HCT116 (cell line): ENCODE results near the gene PTPN1. TPM values are rescaled to one million over a fixed set of nuclear protein-coding genes. Genes with fewer than 3 reads are reported as not detected.

Experiments used
- ATAC-seq: fragments of 200-7000 bp; cut with Tn5 transposase; 2 replicates; pipeline ENCODE4 v1.9.1; 2020; ENCODE audit warnings: mild to moderate bottlenecking, moderate library complexity
- BruUV-seq: library from RNA; stranded (reverse); fragments of 400-500 nt; replicated peaks from 2 replicates; lab custom pipeline; 2021; lab: Mats Ljungman, UMichigan
- CTCF ChIA-PET: fragments of 300-600 bp; sonication (Branson Sonifier 250); formaldehyde crosslinking; loops from one replicate; lab custom pipeline; 2021; ENCODE audit warnings: antibody characterized with exemption; lab: Charles Lee
- POLR2A ChIA-PET: fragments of 300-600, 350-600 bp; sonication (Branson Sonifier 250); formaldehyde crosslinking; loops from one replicate; lab custom pipeline; 2021; ENCODE audit warnings: antibody characterized with exemption; lab: Charles Lee
- RAD21 ChIA-PET, 2 experiments: fragments of 300-600 bp; sonication (Branson Sonifier 250); formaldehyde crosslinking; loops; one replicate each; lab custom pipeline; 2023; ENCODE audit warnings: low total read pairs in 2 of 2; ENCODE audit not compliant: uncharacterized antibody in 2 of 2, unreplicated experiment in 2 of 2, low non-redundant PET in 1 of 2; lab: Charles Lee
- DNase-seq: peaks from one replicate; pipeline ENCODE4 v3.0.0-alpha.2; 2010; ENCODE audit warnings: low read depth, low spot score
- H2AFZ ChIP-seq: fragments of 200-600 bp; shearing (Covaris generic), sonication (generic); 2 replicates; pipeline ENCODE4 v1.6.1; 2017; ENCODE audit warnings: low read depth, mixed run types, mixed read lengths, antibody characterized with exemption, low read length; ENCODE audit not compliant: poor library complexity, severe bottlenecking
- H3K27ac ChIP-seq: 2 replicates; pipeline ENCODE4 v1.5.1; 2012; ENCODE audit warnings: low read depth, low read length
- H3K27me3 ChIP-seq: fragments of 200-600 bp; sonication (generic); 2 replicates; pipeline ENCODE4 v1.6.1; 2016; ENCODE audit warnings: mixed run types, low read length, mixed read lengths; ENCODE audit not compliant: insufficient read depth
- H3K36me3 ChIP-seq, 2 experiments: fragments of 200-500 bp in 1 of 2; fragments of 200-600 bp in 1 of 2; sonication (Bioruptor generic) in 1 of 2; sonication (generic) in 1 of 2; 2 replicates each; pipeline versions ENCODE4 v1.5.1 to v1.6.1; 2014 to 2016; ENCODE audit warnings: low read length in 2 of 2, inconsistent platforms in 1 of 2, mixed read lengths in 1 of 2, mixed run types in 1 of 2; ENCODE audit not compliant: insufficient read depth in 2 of 2, control insufficient read depth in 1 of 2
- H3K4me1 ChIP-seq, 2 experiments: fragments of 200-600 bp in 1 of 2; sonication (generic) in 1 of 2; 2 replicates each; pipeline versions ENCODE4 v1.5.1 to v1.6.1; 2012 to 2017; ENCODE audit warnings: low read length in 2 of 2, inconsistent platforms in 1 of 2, mild to moderate bottlenecking in 1 of 2, mixed read lengths in 1 of 2, mixed run types in 1 of 2, moderate library complexity in 1 of 2; ENCODE audit not compliant: insufficient read depth in 2 of 2, control insufficient read depth in 1 of 2
- H3K4me2 ChIP-seq: fragments of 200-600 bp; sonication (generic); 2 replicates; pipeline ENCODE4 v1.6.1; 2017; ENCODE audit warnings: mixed run types, low read length, mixed read lengths
- H3K4me3 ChIP-seq, 2 experiments: fragments of 200-600 bp in 1 of 2; sonication (generic) in 1 of 2; replicated peaks in 1 of 2; 2 replicates each; pipeline ENCODE4 v1.5.1; 2011 to 2016; ENCODE audit warnings: low read length in 2 of 2, control low read depth in 1 of 2, low read depth in 1 of 2, mild to moderate bottlenecking in 1 of 2, mixed read lengths in 1 of 2, mixed run types in 1 of 2
- H3K79me2 ChIP-seq: fragments of 200-600 bp; sonication (generic); 2 replicates; pipeline ENCODE4 v1.6.1; 2017; ENCODE audit warnings: mild to moderate bottlenecking, mixed run types, low read length, moderate library complexity, mixed read lengths; ENCODE audit not compliant: insufficient read depth
- H3K9ac ChIP-seq: fragments of 200-600 bp; sonication (generic); 2 replicates; pipeline ENCODE4 v1.6.1; 2016; ENCODE audit warnings: low read length, mixed read lengths
- H3K9me2 ChIP-seq: fragments of 200-600 bp; sonication (generic), shearing (Covaris generic); 2 replicates; pipeline ENCODE4 v1.6.1; 2017; ENCODE audit warnings: mixed run types, mild to moderate bottlenecking, moderate library complexity; ENCODE audit not compliant: insufficient read depth
- H3K9me3 ChIP-seq, 2 experiments: fragments of 200-500 bp in 1 of 2; fragments of 200-600 bp in 1 of 2; sonication (Bioruptor generic) in 1 of 2; sonication (generic) in 1 of 2; 2 replicates each; pipeline ENCODE4 v1.6.1; 2014 to 2017; ENCODE audit warnings: low read length in 2 of 2, mixed read lengths in 2 of 2, inconsistent platforms in 1 of 2, low read depth in 1 of 2, mild to moderate bottlenecking in 1 of 2, mixed run types in 1 of 2, moderate library complexity in 1 of 2; ENCODE audit not compliant: control insufficient read depth in 1 of 2, insufficient read depth in 1 of 2
- H4K20me1 ChIP-seq: fragments of 200-600 bp; sonication (generic), shearing (Covaris generic); 2 replicates; pipeline ENCODE4 v1.6.1; 2017; ENCODE audit warnings: mixed run types, mild to moderate bottlenecking, moderate library complexity; ENCODE audit not compliant: insufficient read depth
- ATF3 ChIP-seq: IDR thresholded peaks from 2 replicates; pipeline ENCODE4 v1.6.1; 2012
- CBX3 ChIP-seq: IDR thresholded peaks from 2 replicates; pipeline ENCODE4 v1.6.1; 2012; ENCODE audit warnings: low read depth
- CEBPB ChIP-seq: IDR thresholded peaks from 2 replicates; pipeline ENCODE4 v1.6.1; 2012; ENCODE audit warnings: low read depth
- EGR1 ChIP-seq: IDR thresholded peaks from 2 replicates; pipeline ENCODE4 v1.6.1; 2012; ENCODE audit warnings: low read depth
- ELF1 ChIP-seq: IDR thresholded peaks from 2 replicates; pipeline ENCODE4 v1.6.1; 2012; ENCODE audit warnings: low read depth, borderline replicate concordance
- FOSL1 ChIP-seq: IDR thresholded peaks from 2 replicates; pipeline ENCODE4 v1.6.1; 2012; ENCODE audit warnings: low read depth
- JUND ChIP-seq: IDR thresholded peaks from 2 replicates; pipeline ENCODE4 v1.6.1; 2012
- MAX ChIP-seq: IDR thresholded peaks from 2 replicates; pipeline ENCODE4 v1.6.1; 2012
- POLR2A ChIP-seq: IDR thresholded peaks from 2 replicates; pipeline ENCODE4 v1.7.0; 2011; ENCODE audit warnings: borderline replicate concordance; ENCODE audit not compliant: insufficient read depth, insufficient read length; ENCODE audit errors: extremely low read depth
- SIN3A ChIP-seq: IDR thresholded peaks from 2 replicates; pipeline ENCODE4 v1.6.1; 2012; ENCODE audit warnings: low read depth
- YY1 ChIP-seq: IDR thresholded peaks from 2 replicates; pipeline ENCODE4 v1.6.1; 2011; ENCODE audit warnings: low read length, low read depth, moderate library complexity, mild to moderate bottlenecking; ENCODE audit not compliant: insufficient replicate concordance; ENCODE audit errors: extremely low read depth
- intact Hi-C: fragments of 100-400 bp; cut with micrococcal nuclease; formaldehyde crosslinking; loops from 2 replicates; pipeline ENCODE4 v1.10.0; 2022
- total RNA-seq: library from RNA; stranded (reverse); gene quantifications from one replicate; pipeline ENCODE4 v1.2.1, GENCODE V29; 2021; ENCODE audit not compliant: unreplicated experiment

PTPN1 gene
- total RNA-seq, 1 experiment from 2014 or later, result 47.5 TPM

- no peak for TF ChIP-seq FOSL1
- no peak for TF ChIP-seq JUND
- TF ChIP-seq ELF1, result no peak
Measured at GRCh38 chr20:50563133-50563944, 53.2 kb downstream of the PTPN1 start (continued).

GRCh38 chr20:50565383-50565782 lies 55.2 kb downstream of the PTPN1 start:
- no peaks in the 10 kb centered on the region for H3K27me3 ChIP-seq
- DNase-seq (no peak), ATAC-seq (no peak)
- H3K9ac ChIP-seq, result no peak overlapping the region
- intact Hi-C loops, result no loop called here
- H3K4me3 ChIP-seq, result no peak overlapping the region
- no peak overlapping the region for H2AFZ ChIP-seq
- H3K4me2 ChIP-seq, result no peak overlapping the region
- CTCF ChIA-PET, result no interaction called here
- no peaks in the 10 kb centered on the region for H3K9me3 ChIP-seq
- H4K20me1 ChIP-seq, result no peaks in the 10 kb centered on the region
- TF ChIP-seq POLR2A, result no peak
- no peak for TF ChIP-seq MAX
- no peak for TF ChIP-seq CBX3
- TF ChIP-seq YY1, result no peak
- RAD21 ChIA-PET, result no interaction called here
- POLR2A ChIA-PET, result no interaction called here
- BruUV-seq, result no TSS peak
- no peak overlapping the region for H3K27ac ChIP-seq
- H3K36me3 ChIP-seq, result peaks cover 14 to 44% of the 10 kb centered on the region in 2 experiments
- peaks cover 56% of the 10 kb centered on the region for H3K79me2 ChIP-seq
- peaks cover 44 to 61% of the 10 kb centered on the region in 2 experiments for H3K4me1 ChIP-seq
- H3K9me2 ChIP-seq, result no peaks in the 10 kb centered on the region

- no peak for ATAC-seq
- H3K27ac ChIP-seq, result no peak overlapping the region
- peaks cover 55% of the 10 kb centered on the region for H3K79me2 ChIP-seq
- H3K4me3 ChIP-seq, result no peak overlapping the region
- H3K4me2 ChIP-seq, result no peak overlapping the region
- ChIA-PET POLR2A (no interaction called here), RAD21 (no interaction called here), CTCF (no interaction called here)
- H4K20me1 ChIP-seq, result no peaks in the 10 kb centered on the region
- intact Hi-C loops, result no loop called here
- H3K9me2 ChIP-seq, result no peaks in the 10 kb centered on the region
- H2AFZ ChIP-seq, result no peak overlapping the region
- no peak for DNase-seq
- H3K9me3 ChIP-seq, result no peaks in the 10 kb centered on the region
- H3K36me3 ChIP-seq, result peaks cover 14 to 44% of the 10 kb centered on the region in 2 experiments
- H3K4me1 ChIP-seq, result peaks cover 43 to 61% of the 10 kb centered on the region in 2 experiments
- H3K27me3 ChIP-seq, result no peaks in the 10 kb centered on the region
- BruUV-seq, result no TSS peak
- TF ChIP-seq EGR1 (no peak), SIN3A (no peak), ATF3 (no peak), CEBPB (no peak)
- no peak overlapping the region for H3K9ac ChIP-seq
Measured at GRCh38 chr20:50565871-50566270, 55.7 kb downstream of the PTPN1 start.
